ENCODE results near the gene VAMP2.

Gene VAMP2

GRCh38 chr17:8204761-8205555 lies 42.2 kb upstream of the VAMP2 start:
- Histone ChIP-seq H3K4me3 (ENCODE audit: severe bottlenecking) (no peak overlapping the region), H3K4me1 (ENCODE audit: insufficient read depth, poor library complexity, severe bottlenecking) (peaks cover 11% of the 10 kb centered on the region), H3K27me3 (ENCODE audit: insufficient read depth, poor library complexity, severe bottlenecking) (no peaks in the 10 kb centered on the region), H3K27ac (ENCODE audit: poor library complexity, severe bottlenecking) (no peak overlapping the region), H3K9me3 (ENCODE audit: severe bottlenecking) (no peaks in the 10 kb centered on the region), H3K36me3 (ENCODE audit: low read depth) (peaks cover 58% of the 10 kb centered on the region)
- no peak for TF ChIP-seq CTCF (IDR thresholded peaks at IDR 0.05; ENCODE audit: poor library complexity, severe bottlenecking)
- DNase-seq (ENCODE audit: low spot score) (no peak), ATAC-seq (ENCODE audit: low read depth) (no peak)

GRCh38 chr17:8192070-8192815 lies 29.5 kb upstream of the VAMP2 start:
- peak; percentile 83 for DNase-seq (ENCODE audit: low spot score)
- H3K4me1 ChIP-seq (ENCODE audit: insufficient read depth, poor library complexity, severe bottlenecking): peaks cover 9% of the 10 kb centered on the region
- H3K36me3 ChIP-seq (ENCODE audit: low read depth): no peaks in the 10 kb centered on the region
- no peaks in the 10 kb centered on the region for H3K9me3 ChIP-seq (ENCODE audit: severe bottlenecking)
- no peak for TF ChIP-seq CTCF (IDR thresholded peaks at IDR 0.05; ENCODE audit: poor library complexity, severe bottlenecking)
- peak overlapping the region; percentile 26 for H3K4me3 ChIP-seq (ENCODE audit: severe bottlenecking)
- peak overlapping the region; percentile 42 for H3K27ac ChIP-seq (ENCODE audit: poor library complexity, severe bottlenecking)
- no peaks in the 10 kb centered on the region for H3K27me3 ChIP-seq (ENCODE audit: insufficient read depth, poor library complexity, severe bottlenecking)
- peak; percentile 59 for ATAC-seq (ENCODE audit: low read depth)

GRCh38 chr17:8190506-8190905 lies 27.8 kb upstream of the VAMP2 start:
- Histone ChIP-seq H3K27me3 (ENCODE audit: insufficient read depth, poor library complexity, severe bottlenecking) (no peaks in the 10 kb centered on the region), H3K36me3 (ENCODE audit: low read depth) (no peaks in the 10 kb centered on the region), H3K4me3 (ENCODE audit: severe bottlenecking) (peak overlapping the region; percentile 55), H3K4me1 (ENCODE audit: insufficient read depth, poor library complexity, severe bottlenecking) (peaks cover 9% of the 10 kb centered on the region), H3K9me3 (ENCODE audit: severe bottlenecking) (no peaks in the 10 kb centered on the region), H3K27ac (ENCODE audit: poor library complexity, severe bottlenecking) (peak overlapping the region; percentile 69)
- DNase-seq (ENCODE audit: low spot score): no peak
- no peak for ATAC-seq (ENCODE audit: low read depth)
- no peak for TF ChIP-seq CTCF (IDR thresholded peaks at IDR 0.05; ENCODE audit: poor library complexity, severe bottlenecking)

- Histone ChIP-seq H3K9me3 (ENCODE audit: severe bottlenecking) (no peaks in the 10 kb centered on the region), H3K27ac (ENCODE audit: poor library complexity, severe bottlenecking) (peak within 1 kb of the TSS; percentile 69), H3K4me1 (ENCODE audit: insufficient read depth, poor library complexity, severe bottlenecking) (peaks cover 9% of the 10 kb centered on the region), H3K27me3 (ENCODE audit: insufficient read depth, poor library complexity, severe bottlenecking) (no peaks in the 10 kb centered on the region), H3K4me3 (ENCODE audit: severe bottlenecking) (peak within 1 kb of the TSS; percentile 55), H3K36me3 (ENCODE audit: low read depth) (no peaks in the 10 kb centered on the region)
- ATAC-seq (ENCODE audit: low read depth) (peak; percentile 66), DNase-seq (ENCODE audit: low spot score) (peak; percentile 99)
- peak; percentile 18 for TF ChIP-seq CTCF (IDR thresholded peaks at IDR 0.05; ENCODE audit: poor library complexity, severe bottlenecking)
Measured at GRCh38 chr17:8189711-8190477, 27.1 kb upstream of the VAMP2 start, which contains the start of gene BORCS6. BORCS6 (minus strand) TSS chr17:8190180; CDS start chr17:8190140, 40 bp downstream.
